Sciatic nerve (tissue), 2 donors: ENCODE results near the gene DENND5B. TPM values are rescaled to one million over a fixed set of nuclear protein-coding genes. Genes with fewer than 3 reads are reported as not detected.
"Not testable (repeated sequence)": the region's sequence is repeated elsewhere in the genome, so short reads cannot be mapped to it uniquely, and the experiment has no call there.

Experiments used
- ATAC-seq: fragments of 200-7000 bp; cut with Tn5 transposase; one replicate; pipeline ENCODE4 v1.9.1; 2020; ENCODE audit warnings: mild to moderate bottlenecking, moderate library complexity
- DNase-seq: peaks from one replicate; pipeline ENCODE4 v3.0.0-alpha.2; 2020; ENCODE audit warnings: low spot score
- intact Hi-C: fragments of 100-400 bp; cut with DNase I; formaldehyde crosslinking; loops from one replicate; pipeline ENCODE4 v1.14.2; 2022
- total RNA-seq: library from RNA; stranded (reverse); fragmentation: NEBNext Ultra II Directional; extraction: Animal tissue kit (Norgen Biotek cat#: 25700); gene quantifications from one replicate; pipeline ENCODE4 v1.2.1, GENCODE V29; 2021
- donor health status: DM: no; HTN: no; CAD: no.
- donor health status: DM: no; HTN: no; CAD: no.

DENND5B gene
- total RNA-seq, 1 donor from 2014 or later: 18.2 TPM

DNA sequence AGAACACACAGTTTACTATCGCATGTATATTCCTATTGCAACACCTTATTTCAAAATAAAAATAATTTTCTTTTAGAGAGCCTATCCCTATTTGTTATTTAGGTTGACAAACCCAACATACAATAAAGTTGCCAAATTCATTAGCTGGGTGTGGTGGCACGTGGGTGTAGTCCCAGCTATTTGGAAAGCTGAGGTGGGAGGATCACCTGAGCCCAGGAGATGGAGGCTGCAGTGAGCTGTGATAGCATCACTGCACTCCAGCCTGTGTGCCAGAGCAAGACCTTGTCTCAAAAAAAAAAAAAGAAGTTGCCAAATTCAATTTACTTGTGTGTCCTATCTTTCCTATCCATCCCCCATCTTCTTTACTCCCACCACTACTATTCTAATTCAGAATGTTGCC lies 23.9 kb downstream of the DENND5B start:
- intact Hi-C loops: no loop called here
- no peak for DNase-seq
- ATAC-seq: no peak

DNA sequence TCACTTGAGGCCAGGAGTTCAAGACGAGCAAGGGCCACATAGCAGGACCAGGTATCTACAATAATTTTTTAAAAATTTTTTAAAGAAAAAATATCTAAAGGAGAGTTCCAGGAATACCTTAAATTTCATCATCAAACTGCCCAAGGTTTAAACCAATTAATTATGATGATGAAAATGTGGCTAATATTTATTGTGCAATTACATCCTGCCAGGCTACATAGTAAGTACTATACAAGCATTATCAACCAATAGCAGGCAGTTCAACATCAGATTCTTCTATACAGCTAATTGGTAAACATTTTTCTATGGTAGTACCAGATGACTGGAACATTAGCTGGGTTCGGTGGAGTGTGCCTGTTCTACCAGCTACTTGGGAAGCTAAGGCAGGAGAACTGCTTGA lies 24.4 kb downstream of the DENND5B start:
- intact Hi-C loops: no loop called here
- DNase-seq (no peak), ATAC-seq (no peak)

DNA sequence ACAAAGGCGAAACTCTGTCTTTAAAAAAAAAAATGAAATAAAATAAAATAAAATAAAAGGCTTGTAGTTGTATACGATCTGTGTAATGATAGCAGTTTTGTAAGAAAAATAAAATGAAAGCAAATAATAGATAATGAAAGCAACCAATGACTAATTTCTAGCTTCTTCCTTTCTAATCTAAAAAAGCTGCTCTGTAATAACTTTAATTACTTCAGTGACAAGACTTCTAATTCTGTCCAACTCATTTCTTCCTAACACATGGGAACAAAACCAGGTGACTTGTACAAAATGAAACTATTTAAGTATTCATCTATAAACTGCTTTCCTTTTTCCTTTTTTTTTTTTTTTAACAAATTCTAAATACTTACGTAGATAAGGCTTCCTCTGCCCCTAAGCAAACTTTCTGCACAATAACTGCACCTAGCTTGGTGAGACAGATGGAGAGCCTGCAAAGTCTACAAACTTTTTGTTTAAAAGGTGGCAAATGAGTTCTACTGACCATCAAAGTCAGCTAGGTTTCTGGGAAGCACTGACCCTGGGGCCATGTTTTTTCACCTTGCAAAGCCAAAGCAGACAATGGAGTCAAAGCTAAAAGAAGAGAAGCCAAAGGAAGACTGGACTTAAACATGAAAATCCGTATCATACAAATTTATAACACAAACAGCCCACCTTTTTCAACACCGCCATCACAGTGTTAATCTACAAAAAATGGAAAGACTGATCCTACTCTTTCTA lies 28.2 kb downstream of the DENND5B start:
- ATAC-seq: no peak
- intact Hi-C loops: no loop called here

DNA sequence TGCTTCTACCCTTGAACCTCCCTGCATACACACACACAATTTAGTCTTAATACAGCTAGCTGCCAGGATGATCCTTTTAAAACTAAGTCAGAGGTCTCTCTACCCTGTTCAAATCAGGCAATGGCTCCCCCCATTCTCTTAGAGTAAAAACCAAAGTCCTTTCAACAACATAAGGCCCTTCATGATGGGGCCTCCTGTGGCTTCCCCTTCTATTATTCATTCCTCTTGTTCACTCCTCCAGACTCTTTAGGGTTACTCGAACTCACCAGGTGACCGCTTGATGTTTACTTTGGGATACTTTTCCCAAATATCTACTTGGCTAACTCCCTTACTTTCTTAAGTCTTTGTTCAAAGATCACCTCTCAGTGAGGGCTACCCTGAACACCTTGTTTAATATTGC lies 30.4 kb downstream of the DENND5B start:
- ATAC-seq (no peak), DNase-seq (no peak)
- intact Hi-C loops: no loop called here

More for the DNA sequence above, 28.2 kb downstream of the DENND5B start:
- no peak for DNase-seq

DNA sequence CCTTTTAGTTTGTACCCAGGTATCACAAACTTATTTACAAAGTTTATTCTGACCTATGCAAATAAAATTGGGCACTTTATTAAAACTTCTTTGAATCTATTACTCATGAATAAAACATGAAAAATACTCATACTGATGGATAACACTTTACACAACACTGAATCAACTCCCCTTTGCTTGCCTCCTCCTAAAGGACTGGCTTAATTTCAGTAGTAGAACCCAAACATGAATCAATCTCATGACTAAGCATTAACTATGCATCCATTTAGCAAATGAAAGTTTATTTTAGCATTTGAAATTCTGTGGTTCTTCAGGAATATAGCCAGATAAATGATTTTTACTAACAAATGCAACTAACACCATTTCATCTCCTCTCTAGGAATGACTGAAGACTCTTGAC lies 32.4 kb downstream of the DENND5B start:
- no peak for DNase-seq
- intact Hi-C loops: no loop called here
- ATAC-seq: no peak

DNA sequence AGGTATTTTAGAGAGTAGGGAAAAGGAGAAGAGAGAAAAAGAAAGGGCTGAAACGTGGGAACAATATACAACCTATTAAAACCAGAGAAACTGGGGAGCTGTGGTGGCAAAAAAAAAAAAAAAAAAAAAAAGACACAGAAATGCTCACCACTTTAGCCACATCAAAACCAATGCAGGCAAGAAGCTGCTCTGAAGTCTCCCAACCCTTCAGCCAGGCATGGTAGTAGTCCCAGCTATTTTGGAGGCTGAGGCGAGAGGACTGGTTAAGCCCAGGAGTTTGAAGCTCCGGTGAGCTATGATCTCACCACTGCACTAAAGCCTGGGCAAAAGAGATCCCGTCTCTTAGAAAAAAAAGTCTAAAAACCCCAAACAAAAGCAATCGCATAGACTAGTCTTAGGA lies 33.2 kb downstream of the DENND5B start:
- no peak for DNase-seq
- intact Hi-C loops: no loop called here
- no peak for ATAC-seq

DNA sequence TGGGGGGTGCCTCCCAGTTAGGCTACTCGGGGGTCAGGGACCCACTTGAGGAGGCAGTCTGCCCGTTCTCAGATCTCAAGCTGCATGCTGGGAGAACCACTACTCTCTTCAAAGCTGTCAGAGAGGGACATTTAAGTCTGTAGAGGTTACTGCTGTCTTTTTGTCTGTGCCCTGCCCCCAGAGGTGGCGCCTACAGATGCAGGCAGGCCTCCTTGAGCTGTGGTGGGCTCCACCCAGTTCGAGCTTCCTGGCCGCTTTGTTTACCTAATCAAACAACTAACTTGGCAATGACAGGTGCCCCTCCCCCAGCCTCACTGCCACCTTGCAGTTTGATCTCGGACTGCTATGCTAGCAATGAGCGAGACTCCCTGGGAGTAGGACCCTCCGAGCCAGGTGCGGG lies 35.5 kb downstream of the DENND5B start:
- intact Hi-C loops, ATAC-seq, DNase-seq: not testable (repeated sequence)

DNA sequence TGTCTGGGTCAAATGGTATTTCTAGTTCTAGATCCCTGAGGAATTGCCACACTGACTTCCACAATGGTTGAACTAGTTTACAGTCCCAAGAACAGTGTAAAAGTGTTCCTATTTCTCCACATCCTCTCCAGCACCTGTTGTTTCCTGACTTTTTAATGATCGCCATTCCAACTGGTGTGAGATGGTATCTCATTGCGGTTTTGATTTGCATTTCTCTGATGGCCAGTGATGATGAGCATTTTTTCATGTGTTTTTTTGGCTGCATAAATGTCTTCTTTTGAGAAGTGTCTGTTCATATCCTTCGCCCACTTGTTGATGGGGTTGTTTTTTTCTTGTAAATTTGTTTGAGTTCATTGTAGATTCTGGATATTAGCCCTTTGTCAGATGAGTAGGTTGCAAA lies 40.3 kb downstream of the DENND5B start:
- DNase-seq, ATAC-seq, intact Hi-C loops: not testable (repeated sequence)

DNA sequence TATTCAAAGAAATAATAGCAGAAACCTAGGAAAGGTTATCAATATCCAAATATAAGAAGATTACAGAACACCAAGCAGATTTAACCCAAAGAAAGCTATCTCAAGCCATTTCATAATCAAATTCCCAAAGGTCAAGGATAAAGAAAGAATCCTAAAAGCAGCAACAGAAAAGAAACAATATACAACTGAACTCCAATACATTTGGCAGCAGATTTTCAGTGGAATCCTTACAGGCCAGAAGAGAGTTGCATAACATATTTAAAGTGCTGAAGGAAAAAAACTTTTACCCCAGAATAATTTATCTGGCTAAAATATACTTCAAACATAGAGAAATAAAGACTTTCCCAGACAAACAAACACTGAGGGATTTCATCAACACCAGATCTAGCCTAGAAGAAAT lies 54.3 kb downstream of the DENND5B start:
- DNase-seq (no peak), ATAC-seq (no peak)
- intact Hi-C loops: no loop called here

DNA sequence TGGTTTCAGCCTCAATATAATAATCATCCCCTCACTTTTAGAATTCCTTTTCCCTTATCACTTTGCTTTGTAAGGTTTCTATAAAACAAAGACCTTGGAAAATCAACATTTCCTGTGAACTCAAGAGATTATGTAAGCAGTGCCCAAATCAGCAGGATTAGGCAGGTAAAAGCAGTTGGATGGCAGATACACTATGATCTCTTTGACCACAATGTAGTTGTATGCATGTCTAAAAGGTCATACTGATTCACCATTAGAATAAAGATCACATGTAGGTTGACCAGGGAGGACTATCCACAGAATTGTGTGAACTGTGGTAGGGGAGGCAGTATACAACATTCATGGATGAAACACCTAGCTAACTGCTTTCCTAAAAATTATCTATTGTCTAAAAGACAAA lies 57.5 kb downstream of the DENND5B start:
- no peak for ATAC-seq
- intact Hi-C loops: no loop called here
- DNase-seq: no peak

DNA sequence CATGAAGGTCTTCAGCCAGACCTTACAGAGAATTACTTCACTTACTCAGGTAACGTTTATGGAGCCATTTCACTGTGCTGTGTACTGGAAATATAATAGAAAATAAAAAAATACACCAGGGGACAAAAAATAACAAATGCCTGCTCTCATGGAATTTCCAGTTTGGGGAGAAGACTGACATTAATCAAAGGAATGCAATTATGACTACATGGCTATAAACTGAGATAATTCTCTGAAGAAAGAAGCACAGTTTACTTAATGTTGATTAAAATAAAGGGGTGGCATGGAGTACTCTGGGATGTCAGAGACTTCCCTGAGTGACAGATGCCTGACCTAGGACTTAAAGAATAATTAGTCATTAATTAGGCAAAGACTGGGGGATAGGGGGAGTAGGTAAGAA lies 59.0 kb downstream of the DENND5B start:
- intact Hi-C loops: no loop called here
- DNase-seq (no peak), ATAC-seq (no peak)

DNA sequence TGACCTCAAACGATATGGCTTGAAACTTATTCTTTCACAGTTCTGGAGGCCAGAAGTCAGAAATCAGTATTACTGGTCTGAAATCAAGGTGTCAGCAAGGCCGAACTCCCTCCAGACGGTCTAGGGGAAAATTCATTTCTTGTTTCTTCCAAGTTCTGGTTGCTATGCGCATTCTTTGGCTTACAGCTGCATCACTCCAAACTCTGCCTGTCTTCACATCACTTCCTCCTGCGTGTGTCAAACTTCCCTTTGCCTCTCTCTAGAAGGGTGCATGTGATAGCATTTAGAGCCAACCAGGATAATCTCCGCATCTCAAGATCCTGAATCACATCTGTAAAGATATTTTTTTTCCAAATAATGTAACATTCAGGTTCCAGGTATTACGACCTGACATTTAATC lies 62.8 kb downstream of the DENND5B start:
- DNase-seq (no peak), ATAC-seq (no peak)
- intact Hi-C loops: no loop called here

DNA sequence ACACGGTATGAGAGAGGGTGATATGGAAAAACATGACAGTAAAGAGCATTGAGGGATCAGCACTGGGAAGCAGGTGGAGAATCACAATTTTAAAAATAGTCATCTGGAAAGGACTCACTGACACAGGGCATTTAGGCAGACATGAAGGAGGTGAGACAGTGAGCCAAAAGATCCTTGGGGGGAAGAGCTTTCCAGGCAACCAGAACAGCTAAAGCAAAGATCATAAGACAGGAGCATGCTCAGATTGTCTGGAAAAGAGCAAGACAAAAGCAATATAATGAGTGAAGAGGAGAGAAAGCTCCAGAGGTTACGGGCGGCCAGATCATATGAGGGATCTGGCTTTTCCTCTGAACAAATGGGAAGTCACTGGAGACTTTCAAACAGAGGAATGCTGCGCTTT lies 63.9 kb downstream of the DENND5B start:
- ATAC-seq: peak; percentile 65
- no peak for DNase-seq
- intact Hi-C loops: no loop called here

DNA sequence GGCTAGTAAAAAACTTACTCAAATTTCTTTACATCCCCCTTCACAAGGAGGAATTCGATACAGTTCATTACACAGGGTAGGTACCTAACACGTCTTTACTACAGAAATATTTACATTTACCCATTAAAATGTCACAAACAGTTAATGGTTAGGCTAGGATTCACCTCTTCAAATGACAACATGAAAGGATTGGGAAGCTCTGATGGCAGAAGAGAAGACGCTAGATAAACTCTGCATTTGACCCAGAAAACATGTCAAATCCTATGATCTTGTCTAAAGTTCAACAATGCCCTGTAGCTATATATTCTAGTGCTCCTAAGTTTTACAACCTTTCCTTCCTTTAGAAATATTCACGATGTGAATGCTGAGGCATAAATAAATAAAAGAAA lies 64.8 kb downstream of the DENND5B start:
- ATAC-seq: no peak
- no peak for DNase-seq
- intact Hi-C loops: no loop called here

DNA sequence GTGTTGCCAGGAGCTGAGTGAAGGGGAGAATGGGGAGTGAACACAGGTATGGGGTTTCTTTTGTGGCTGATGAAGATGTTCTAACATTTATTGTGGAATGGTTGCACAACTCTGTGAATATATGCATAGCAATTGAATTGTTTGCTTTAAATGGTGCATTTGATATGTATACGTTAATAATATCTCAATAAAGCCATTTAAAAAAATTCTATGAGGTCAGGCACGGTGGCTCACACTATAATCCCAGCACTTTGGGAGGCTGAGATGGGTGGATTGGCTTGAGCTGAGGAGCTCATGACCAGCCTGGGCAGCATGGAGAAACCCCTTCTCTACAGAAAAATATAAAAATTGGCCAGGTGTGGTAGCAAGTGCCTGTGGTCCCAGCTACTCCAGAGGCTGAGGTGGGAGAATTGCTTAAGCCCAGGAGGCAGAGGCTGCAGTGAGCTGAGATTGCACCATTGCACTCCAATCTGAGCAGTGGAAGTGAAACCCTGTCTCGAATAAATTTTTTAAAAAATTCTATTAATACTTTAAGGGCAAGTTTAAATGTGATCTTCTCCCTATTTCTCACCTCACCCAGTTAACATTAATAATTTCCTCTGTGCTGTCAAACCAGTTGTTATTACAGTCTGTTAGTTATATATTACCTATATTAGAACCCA lies 65.3 kb downstream of the DENND5B start:
- ATAC-seq (no peak), DNase-seq (no peak)
- intact Hi-C loops: no loop called here

DNA sequence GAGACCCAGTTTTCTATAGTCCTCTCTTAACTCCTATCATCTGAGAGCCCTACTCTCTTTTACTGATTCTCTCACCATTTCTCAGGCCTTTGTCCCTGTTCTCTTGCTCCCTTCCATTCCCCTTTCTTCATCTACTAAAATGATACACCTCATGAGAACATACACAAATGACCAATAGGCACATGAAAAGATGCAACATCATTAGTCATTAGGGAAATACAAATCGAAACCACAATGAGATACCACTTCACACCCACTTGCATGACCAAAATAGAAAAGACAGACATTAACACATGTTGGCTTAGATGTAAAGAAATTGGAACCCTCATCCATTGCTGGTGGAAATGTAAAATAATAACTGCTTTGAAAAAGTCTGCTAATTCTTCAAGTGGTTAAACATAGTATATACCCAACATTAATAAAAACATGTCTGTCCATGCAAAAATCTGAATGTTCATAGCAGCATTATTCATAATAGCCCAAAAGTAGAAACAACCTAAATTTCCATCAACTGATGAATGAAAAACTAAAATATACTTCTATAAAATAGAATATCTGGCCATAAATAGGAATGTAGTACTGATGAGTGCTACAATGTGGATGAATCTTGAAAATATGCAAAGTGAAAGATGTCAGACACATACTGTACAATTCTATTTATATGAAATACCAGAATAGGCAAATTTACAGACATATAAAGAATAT lies 66.0 kb downstream of the DENND5B start:
- ATAC-seq: no peak
- no peak for DNase-seq
- intact Hi-C loops: no loop called here

DNA sequence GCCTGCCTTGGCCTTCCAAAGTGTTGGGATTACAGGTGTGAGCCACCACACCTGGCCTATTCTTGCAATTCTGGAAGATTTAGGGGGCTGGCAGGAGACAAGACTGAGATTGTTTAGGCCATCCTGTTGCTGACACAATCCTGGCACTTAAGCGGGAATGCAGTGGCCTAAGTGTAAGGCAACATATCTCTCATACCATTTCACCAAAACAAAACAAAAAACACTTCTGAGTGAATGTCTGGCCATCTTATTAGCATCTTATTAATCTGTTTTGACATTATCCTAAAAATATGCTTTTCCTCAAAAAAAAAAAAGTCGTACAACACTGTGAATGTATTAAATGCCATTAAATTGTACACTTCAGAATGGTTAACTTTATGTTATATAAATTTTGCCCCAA lies 67.6 kb downstream of the DENND5B start:
- no peak for ATAC-seq
- intact Hi-C loops: no loop called here
- DNase-seq: no peak

DNA sequence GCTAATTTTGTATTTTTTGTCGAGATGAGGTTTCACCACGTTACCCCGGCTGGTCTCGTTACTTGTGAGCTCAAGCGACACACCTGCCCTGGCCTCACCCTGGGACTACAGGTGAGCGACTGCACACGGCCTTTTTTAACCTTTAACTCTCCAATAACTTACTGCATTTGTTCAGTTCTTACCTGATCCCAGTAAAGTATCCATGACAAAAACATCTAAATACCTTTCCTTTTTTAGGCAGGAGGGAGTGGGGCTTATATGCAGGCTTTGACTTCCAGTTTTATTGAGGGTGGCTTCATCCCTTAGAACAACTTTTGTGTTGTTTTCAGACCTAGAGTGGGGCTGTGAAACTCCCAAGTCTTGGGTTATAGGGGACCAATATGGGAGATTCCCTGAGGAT lies 68.3 kb downstream of the DENND5B start:
- no peak for ATAC-seq
- intact Hi-C loops: no loop called here
- DNase-seq: no peak

DNA sequence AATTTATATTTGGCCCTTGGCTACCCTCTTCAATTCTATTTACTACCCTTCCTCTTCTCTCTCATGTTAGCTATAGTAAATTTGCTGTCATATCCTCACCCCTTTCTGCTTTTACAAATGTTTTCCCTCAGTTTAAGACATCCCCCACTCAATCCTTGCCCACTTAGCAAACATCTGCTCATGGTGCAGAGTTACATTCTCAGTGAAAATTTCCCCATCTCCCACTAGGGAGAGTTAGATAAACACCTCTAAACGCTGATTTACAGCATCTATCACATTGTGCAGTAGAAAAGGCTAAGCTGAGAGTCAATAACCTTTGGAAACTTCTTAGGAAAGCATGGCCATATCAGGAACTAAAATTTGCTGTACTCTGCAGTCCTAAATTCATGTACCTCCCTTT lies 69.0 kb downstream of the DENND5B start:
- intact Hi-C loops: no loop called here
- DNase-seq (no peak), ATAC-seq (no peak)

DNA sequence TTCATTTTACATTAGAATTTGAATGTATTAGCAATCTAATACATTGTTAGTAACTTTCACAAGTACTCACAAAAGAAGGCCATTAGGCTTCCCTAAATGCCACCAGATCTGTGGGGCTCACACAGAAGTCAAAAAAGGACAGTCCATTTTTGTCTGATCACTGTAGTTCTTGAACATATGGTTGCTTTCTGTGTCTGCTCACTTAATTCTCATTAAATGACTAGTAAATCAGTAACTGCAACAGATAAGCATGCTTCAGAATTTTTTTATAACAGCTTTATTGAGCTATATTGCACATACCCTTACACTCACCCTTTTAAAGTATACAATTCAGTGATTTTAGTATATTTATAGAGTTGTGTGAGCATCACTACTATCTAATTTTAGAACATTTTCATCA lies 71.4 kb downstream of the DENND5B start:
- DNase-seq (no peak), ATAC-seq (no peak)
- intact Hi-C loops: no loop called here
